Central memory CD8-positive, alpha-beta T cell (primary cell): ENCODE results near the gene XKR7.
A peak's percentile ranks its signal among the peaks of the same experiment; 100 is the strongest.

ENCODE experiments used
- ATAC-seq: fragments of 150-1000 bp; cut with Tn5 transposase; replicated peaks from 2 replicates; pipeline ENCODE4 v1.10.0; 2022; ENCODE audit warnings: mild to moderate bottlenecking, moderate FRiP score, moderate number of reproducible peaks; ENCODE audit not compliant: poor library complexity, severe bottlenecking; ENCODE audit errors: extremely low read depth
- DNase-seq, 2 donors: peaks; one replicate each; pipeline ENCODE4 v3.0.0; 2021; ENCODE audit warnings: low spot score in 2 of 2
- H3K27ac Mint-ChIP-seq: one replicate; pipeline ENCODE4 v1.8.0; 2022; ENCODE audit warnings: low read depth, mild to moderate bottlenecking, moderate library complexity, mixed read lengths
- H3K27me3 Mint-ChIP-seq: one replicate; pipeline ENCODE4 v1.8.0; 2022; ENCODE audit warnings: mixed read lengths
- H3K36me3 Mint-ChIP-seq: one replicate; pipeline ENCODE4 v1.8.0; 2022; ENCODE audit warnings: mild to moderate bottlenecking, moderate library complexity, mixed read lengths; ENCODE audit not compliant: insufficient read depth
- H3K4me1 Mint-ChIP-seq: one replicate; pipeline ENCODE4 v1.8.0; 2022; ENCODE audit warnings: mixed read lengths
- H3K4me3 Mint-ChIP-seq: one replicate; pipeline ENCODE4 v1.8.0; 2022; ENCODE audit warnings: mild to moderate bottlenecking, moderate library complexity, mixed read lengths
- H3K9me3 Mint-ChIP-seq: one replicate; pipeline ENCODE4 v1.8.0; 2022; ENCODE audit warnings: mixed read lengths

The XKR7 gene

GRCh38 chr20:31972471-31973021, 4.6 kb downstream of the XKR7 start:
- DNase-seq (no peak), ATAC-seq (no peak)
- H3K4me3 Mint-ChIP-seq, result no peak overlapping the region
- H3K27ac Mint-ChIP-seq, result no peak overlapping the region
- peaks cover 4% of the 10 kb centered on the region for H3K36me3 Mint-ChIP-seq
- H3K4me1 Mint-ChIP-seq, result peaks cover 6% of the 10 kb centered on the region
- peaks cover 92% of the 10 kb centered on the region for H3K27me3 Mint-ChIP-seq
- H3K9me3 Mint-ChIP-seq, result no peaks in the 10 kb centered on the region

DNA sequence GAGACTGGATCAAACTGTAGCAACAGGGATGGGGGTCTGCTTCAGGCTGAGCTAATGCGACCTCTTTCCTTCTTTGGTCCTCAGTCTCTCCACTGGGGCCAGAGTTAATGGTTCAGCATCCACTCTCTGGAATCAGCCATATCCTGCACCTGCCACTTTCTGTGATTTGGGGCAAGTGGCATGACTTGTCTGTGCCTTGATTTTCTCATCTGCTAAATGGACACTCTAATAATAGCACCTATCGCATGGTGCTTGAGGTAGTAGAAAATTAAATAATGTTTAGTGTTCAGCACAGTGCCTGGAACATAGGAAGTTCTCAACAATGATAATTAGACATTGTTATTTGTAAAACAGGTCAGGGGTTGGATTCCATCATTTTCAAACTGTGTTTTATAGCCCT, 6.3 kb downstream of the XKR7 start:
- H3K4me3 Mint-ChIP-seq, result no peak overlapping the region
- no peaks in the 10 kb centered on the region for H3K4me1 Mint-ChIP-seq
- H3K27me3 Mint-ChIP-seq, result peaks cover 89% of the 10 kb centered on the region
- no peaks in the 10 kb centered on the region for H3K36me3 Mint-ChIP-seq
- no peak for ATAC-seq
- no peak overlapping the region for H3K27ac Mint-ChIP-seq
- no peak for DNase-seq
- no peaks in the 10 kb centered on the region for H3K9me3 Mint-ChIP-seq

- no peaks in the 10 kb centered on the region for H3K9me3 Mint-ChIP-seq
These were observed 7.1 kb downstream of the XKR7 start for GRCh38 chr20:31974951-31975487.

GRCh38 chr20:31975874-31976273, 7.9 kb downstream of the XKR7 start:
- Mint-ChIP-seq H3K27ac (no peak overlapping the region), H3K36me3 (no peaks in the 10 kb centered on the region), H3K4me1 (no peaks in the 10 kb centered on the region), H3K27me3 (peaks cover 89% of the 10 kb centered on the region), H3K9me3 (no peaks in the 10 kb centered on the region), H3K4me3 (no peak overlapping the region)
- DNase-seq (no peak), ATAC-seq (no peak)

More at GRCh38 chr20:31974951-31975487, 7.1 kb downstream of the XKR7 start:
- Mint-ChIP-seq H3K27ac (no peak overlapping the region), H3K27me3 (peaks cover 89% of the 10 kb centered on the region), H3K36me3 (no peaks in the 10 kb centered on the region), H3K4me3 (no peak overlapping the region), H3K4me1 (no peaks in the 10 kb centered on the region)
- ATAC-seq (no peak), DNase-seq (no peak)

- no peaks in the 10 kb centered on the region for H3K4me1 Mint-ChIP-seq
- no peak for DNase-seq
These were observed 9.1 kb downstream of the XKR7 start for GRCh38 chr20:31977080-31977479.

GRCh38 chr20:31979713-31980426, 11.9 kb downstream of the XKR7 start:
- H3K36me3 Mint-ChIP-seq, result no peaks in the 10 kb centered on the region
- no peak overlapping the region for H3K27ac Mint-ChIP-seq
- no peaks in the 10 kb centered on the region for H3K9me3 Mint-ChIP-seq
- H3K4me3 Mint-ChIP-seq, result no peak overlapping the region
- ATAC-seq (no peak), DNase-seq (no peak)
- peaks cover 73% of the 10 kb centered on the region for H3K27me3 Mint-ChIP-seq
- no peaks in the 10 kb centered on the region for H3K4me1 Mint-ChIP-seq

More at GRCh38 chr20:31977080-31977479, 9.1 kb downstream of the XKR7 start:
- no peak overlapping the region for H3K4me3 Mint-ChIP-seq
- no peak overlapping the region for H3K27ac Mint-ChIP-seq
- no peaks in the 10 kb centered on the region for H3K36me3 Mint-ChIP-seq
- no peaks in the 10 kb centered on the region for H3K9me3 Mint-ChIP-seq
- H3K27me3 Mint-ChIP-seq, result peaks cover 90% of the 10 kb centered on the region
- no peak for ATAC-seq

DNA sequence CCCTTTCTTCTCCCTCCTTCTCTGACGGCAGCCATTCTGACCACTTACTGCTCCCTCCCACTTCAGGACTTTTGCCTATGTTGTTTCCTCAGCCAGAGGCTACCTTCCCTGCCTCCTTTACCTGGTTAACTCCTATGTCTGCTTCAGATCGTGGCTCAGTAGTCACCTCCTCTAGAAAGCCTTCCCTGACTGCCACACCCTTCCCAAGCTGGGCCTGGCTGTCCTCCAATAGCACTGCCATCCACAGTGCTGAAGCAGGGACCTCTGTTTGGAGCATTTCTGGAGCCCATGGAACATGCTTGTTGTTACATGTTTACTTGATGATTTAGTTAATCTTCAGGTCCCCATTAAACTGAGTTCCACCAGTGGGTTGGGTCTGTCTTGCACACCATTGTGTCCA, 13.8 kb downstream of the XKR7 start:
- Mint-ChIP-seq H3K27me3 (peaks cover 57% of the 10 kb centered on the region), H3K4me3 (no peak overlapping the region), H3K9me3 (no peaks in the 10 kb centered on the region), H3K27ac (no peak overlapping the region), H3K4me1 (no peaks in the 10 kb centered on the region), H3K36me3 (no peaks in the 10 kb centered on the region)
- ATAC-seq, result no peak
- DNase-seq, result no peak

DNA sequence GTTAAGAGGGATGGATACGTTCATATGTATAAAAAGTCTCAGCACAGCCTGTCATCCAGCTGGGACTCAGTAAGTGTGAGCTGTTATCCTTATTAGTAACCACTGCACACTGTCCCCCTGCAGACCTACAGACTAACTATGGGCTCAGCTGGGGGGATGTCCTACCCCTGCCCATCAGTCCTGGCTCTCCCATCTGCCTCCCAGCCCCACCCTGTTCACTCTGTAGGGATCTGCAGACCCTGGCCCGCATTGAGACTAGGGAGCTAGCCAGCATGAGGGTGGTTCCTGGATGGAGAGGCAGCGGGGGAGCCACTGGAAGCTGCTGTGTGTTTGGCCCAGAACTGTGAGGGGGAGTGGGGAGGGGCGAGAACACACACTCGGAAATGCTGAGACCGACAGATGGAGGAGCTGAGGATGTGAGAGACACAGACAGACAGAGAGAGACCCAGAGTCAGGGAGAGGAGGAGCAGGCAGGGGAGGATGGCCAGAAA, 17.1 kb downstream of the XKR7 start:
- Mint-ChIP-seq H3K27me3 (peaks cover 29% of the 10 kb centered on the region), H3K36me3 (no peaks in the 10 kb centered on the region), H3K4me1 (no peaks in the 10 kb centered on the region), H3K27ac (no peak overlapping the region), H3K4me3 (no peak overlapping the region), H3K9me3 (no peaks in the 10 kb centered on the region)
- ATAC-seq (no peak), DNase-seq (no peak)

DNA sequence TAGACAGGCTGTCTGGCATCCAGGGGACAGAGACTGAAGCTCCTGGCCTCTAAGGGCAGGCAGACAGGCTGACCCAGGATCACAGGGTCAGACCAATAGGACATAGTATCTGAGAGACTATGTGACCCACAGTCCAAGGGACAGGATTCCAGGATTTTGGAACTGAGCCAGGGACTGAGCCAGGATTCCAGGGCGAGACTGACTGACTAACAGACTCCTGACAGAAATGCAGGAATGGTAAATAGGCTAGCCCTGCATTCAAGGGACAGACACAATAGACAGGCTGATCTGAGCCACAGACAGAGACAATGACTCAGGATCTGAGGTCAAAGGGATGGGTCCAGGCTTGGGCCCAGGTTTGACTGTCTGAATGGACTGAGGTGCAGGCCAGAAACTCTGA, 19.8 kb downstream of the XKR7 start:
- ATAC-seq (no peak), DNase-seq (no peak)
- Mint-ChIP-seq H3K27me3 (peaks cover 19% of the 10 kb centered on the region), H3K4me1 (no peaks in the 10 kb centered on the region), H3K27ac (no peak overlapping the region), H3K4me3 (no peak overlapping the region), H3K36me3 (no peaks in the 10 kb centered on the region), H3K9me3 (no peaks in the 10 kb centered on the region)

- no peak for ATAC-seq
These were observed 20.6 kb downstream of the XKR7 start for GRCh38 chr20:31988430-31989015.

GRCh38 chr20:31989030-31989645, 21.2 kb downstream of the XKR7 start:
- DNase-seq, result no peak
- Mint-ChIP-seq H3K9me3 (no peaks in the 10 kb centered on the region), H3K4me3 (no peak overlapping the region), H3K36me3 (no peaks in the 10 kb centered on the region), H3K4me1 (no peaks in the 10 kb centered on the region), H3K27ac (peak overlapping the region; percentile 1), H3K27me3 (peaks cover 24% of the 10 kb centered on the region)
- no peak for ATAC-seq

More at GRCh38 chr20:31988430-31989015, 20.6 kb downstream of the XKR7 start:
- Mint-ChIP-seq H3K27me3 (peaks cover 19% of the 10 kb centered on the region), H3K4me1 (no peaks in the 10 kb centered on the region), H3K4me3 (no peak overlapping the region), H3K9me3 (no peaks in the 10 kb centered on the region), H3K36me3 (no peaks in the 10 kb centered on the region), H3K27ac (peak overlapping the region; percentile 1)
- DNase-seq, result no peak

DNA sequence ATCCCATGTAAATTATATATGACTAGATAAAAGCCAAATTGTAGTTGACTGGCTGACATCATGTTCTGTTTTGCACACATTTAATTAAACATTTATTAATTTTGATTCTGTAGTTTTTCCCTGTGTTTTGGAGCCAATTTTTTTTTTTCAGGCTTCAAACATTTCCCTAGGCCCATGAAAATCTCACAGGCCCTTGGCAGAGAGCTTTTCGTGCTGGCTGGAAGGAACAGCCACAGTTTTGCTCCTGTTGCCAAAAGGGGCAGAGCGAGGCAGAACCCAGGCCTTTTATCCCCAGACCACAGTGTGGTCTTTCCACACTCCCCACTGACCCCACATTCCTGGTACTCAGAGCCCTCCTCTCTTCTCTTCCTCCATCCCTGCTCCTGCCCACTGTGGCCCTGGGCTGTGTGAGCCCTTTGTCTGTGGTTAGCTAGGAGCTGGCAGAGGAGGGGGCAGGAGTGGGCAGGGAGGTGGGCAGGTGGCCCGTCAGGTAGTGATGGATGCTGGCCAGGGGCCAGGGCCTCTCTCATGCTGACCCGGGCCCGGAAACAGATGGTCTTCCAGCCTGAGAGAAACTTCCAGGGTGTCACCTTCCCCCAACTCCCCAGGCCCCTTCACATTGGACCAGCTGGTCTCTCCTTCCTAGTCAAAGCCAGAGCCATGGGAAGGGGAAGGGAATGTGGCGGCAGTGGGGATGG, 22.8 kb downstream of the XKR7 start:
- H3K36me3 Mint-ChIP-seq, result no peaks in the 10 kb centered on the region
- no peaks in the 10 kb centered on the region for H3K4me1 Mint-ChIP-seq

More for the DNA sequence above, 22.8 kb downstream of the XKR7 start:
- H3K4me3 Mint-ChIP-seq, result no peak overlapping the region
- ATAC-seq (no peak), DNase-seq (no peak)
- peaks cover 34% of the 10 kb centered on the region for H3K27me3 Mint-ChIP-seq
- no peak overlapping the region for H3K27ac Mint-ChIP-seq
- no peaks in the 10 kb centered on the region for H3K9me3 Mint-ChIP-seq
